ENCODE data around the gene EXOC6B.
"Not testable (repeated sequence)": the region's sequence is repeated elsewhere in the genome, so short reads cannot be mapped to it uniquely, and the experiment has no call there.

EXOC6B gene

DNA sequence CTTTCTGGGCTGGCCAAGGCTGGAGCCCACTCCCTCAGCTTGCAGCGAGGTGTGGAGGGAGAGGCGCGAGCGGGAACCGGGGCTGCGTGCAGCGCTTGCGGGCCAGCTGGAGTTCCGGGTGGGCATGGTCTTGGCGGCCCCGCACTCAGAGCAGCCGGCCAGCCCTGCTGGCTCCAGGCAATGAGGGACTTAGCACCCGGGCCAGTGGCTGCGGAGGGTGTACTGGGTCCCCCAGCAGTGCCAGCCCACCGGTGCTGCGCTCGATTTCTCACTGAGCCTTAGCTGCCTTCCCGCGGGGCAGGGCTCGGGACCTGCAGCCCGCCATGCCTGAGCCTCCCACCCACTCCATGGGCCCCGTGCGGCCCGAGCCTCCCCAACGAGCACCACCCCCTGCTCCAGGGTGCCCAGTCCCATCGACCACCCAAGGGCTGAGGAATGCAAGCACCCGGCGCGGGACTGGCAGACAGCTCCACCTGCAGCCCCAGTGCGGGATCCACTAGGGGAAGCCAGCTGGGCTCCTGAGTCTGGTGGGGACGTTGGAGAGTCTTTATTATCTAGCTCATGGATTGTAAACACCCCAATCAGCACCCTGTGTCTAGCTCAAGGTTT is 404.0 kb downstream of the EXOC6B start:
- not testable (repeated sequence) for DNase-seq

DNA sequence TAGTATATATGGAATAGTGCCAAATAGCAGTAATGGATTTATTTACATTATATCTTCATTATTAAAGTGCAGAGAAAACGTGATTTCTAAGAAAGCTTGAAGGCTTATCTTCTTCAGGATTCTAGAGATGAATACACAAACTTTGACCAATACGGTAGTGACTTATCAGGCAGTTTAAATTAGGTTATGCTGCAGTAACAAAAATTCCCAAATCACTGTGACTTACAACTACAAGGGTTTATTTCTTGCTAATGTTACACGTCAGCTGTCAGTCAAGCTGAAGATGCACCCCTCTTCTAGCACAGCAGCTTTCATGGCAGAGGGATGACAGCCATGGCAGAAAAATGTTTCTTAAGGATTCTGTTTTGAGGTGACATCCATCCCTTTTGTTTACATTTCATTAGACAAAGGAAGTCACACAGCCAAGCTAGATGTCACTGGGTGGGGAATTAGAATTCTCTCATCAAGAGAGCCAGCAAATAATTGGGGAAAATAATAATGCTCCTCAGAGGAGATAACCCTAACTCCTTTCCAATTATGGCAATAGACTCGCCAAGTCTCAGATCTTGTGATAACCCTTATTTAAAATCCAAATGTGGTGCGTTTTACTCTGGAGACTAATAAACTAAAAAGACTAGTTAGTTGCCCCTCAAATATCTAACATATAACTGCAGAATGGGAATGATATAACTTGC is 409.9 kb downstream of the EXOC6B start:
- no peak for DNase-seq

DNA sequence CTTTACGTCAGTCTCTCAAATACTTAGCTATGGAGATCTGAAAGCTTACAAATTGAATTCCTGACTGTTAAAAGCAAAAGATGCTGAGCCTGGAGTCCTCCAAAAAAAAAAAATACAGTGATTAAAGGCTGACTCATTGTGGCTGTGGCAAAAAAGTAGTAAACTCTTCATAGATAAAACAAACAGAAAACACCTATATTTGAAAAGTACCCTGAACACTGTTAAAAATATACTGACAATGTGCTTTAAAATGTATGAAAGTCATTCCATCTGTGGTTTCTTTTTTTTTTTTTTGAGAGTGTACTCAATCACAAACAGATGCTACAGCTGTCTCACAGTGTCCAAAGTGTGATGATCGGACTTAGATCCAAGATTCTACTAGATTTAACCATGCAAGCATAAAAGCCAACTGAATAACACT is 410.6 kb downstream of the EXOC6B start:
- DNase-seq = no peak

DNA sequence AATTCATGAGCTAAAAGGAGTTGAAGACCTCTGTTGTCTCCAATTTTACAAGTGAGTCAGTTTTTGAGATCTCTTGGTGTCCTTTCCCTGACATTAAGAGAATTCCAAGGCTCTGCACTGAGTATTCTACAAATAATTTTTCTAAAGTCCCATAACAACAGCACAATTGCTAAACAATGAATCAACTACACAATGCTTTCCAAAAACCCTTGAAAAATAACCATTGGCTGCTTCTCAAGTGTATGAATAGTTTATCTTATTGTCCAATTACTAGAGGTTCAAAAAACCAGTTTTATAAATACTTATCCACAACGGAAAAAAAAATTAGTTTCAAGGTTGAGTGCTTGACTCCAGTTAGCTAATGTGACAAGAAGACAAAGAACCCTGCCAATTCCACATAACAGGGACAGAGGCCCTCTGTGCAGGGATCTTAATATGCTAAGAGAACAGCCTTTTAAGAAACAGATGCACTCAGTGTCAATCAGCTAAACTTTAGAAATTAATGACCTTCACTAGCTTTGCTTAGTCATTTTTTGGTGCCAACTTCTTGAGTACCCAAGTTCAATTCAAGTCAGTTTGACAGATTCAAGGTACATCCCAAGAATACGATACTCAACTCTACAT is 411.6 kb downstream of the EXOC6B start:
- DNase-seq = no peak

DNA sequence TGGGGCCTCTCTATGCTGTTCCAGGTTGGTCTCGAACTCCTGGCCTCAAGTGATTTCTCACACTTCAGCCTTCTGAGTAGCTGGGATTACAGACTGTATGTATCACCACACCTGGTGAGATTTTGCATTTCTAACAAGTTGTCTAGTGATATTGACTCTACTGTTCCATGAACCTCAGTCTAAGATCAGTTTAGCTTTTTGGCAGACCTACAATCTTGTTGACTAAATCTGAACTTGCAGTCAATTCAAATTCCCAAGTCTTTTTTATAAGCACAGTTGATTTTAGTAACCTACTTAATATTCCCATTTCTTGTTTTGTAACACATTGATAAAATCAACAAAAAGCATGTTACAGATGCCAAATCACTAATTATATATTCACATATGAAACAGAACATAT is 412.1 kb downstream of the EXOC6B start:
- DNase-seq = no peak

DNA sequence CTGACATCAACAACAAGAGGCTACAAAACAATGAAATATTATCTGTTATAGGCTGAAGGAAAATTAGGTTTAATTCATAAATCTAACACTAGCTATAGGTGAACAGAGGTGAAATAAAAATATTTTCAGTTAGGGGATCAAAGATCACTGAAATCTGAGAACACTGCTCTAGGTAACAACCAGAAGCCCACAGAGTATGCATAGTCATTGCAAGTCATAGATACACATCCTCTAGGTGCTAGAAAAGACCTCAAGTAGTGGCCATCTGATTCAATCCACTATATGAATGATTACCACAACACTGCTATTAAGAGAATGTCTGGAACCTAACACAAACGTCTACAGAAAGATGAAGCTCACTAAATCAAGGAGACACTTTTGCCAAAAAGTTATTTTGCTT is 413.6 kb downstream of the EXOC6B start:
- no peak for DNase-seq

DNA sequence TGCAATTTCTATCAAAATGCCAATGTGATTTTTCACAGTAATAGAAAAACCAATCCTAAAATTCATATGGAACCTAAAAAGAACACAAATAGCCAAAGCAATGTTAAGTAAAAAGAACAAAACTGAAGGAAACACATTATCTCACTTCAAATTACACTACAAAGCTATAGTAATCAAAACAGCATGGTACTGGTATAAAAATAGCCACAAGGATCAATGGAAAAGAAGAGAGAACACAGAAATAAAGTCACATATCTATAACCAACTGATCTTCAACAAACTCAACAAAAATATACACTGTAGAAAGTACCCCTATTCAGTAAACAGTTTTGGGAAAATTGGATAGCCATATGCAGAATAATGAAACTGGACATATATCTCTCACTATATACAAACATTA is 426.0 kb downstream of the EXOC6B start:
- DNase-seq = no peak

DNA sequence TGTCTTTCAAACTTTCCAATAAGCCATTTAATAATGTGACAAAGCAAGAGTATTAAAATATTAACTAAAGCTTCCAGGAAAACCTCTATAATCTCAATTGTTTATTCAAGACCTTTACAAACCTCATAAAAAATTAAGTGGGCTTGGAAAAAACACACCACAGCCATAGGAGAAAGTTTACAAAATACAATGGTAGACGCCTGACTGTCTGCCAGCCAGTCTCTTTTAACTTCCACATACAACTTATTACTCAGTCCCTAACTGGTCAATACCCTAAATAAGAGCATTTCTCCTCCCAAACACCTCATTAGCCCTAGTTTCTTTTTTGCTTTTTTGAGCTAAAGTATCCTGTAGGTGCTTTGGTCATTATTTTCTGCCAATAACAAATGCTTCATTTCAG is 430.7 kb downstream of the EXOC6B start:
- no peak for DNase-seq

DNA sequence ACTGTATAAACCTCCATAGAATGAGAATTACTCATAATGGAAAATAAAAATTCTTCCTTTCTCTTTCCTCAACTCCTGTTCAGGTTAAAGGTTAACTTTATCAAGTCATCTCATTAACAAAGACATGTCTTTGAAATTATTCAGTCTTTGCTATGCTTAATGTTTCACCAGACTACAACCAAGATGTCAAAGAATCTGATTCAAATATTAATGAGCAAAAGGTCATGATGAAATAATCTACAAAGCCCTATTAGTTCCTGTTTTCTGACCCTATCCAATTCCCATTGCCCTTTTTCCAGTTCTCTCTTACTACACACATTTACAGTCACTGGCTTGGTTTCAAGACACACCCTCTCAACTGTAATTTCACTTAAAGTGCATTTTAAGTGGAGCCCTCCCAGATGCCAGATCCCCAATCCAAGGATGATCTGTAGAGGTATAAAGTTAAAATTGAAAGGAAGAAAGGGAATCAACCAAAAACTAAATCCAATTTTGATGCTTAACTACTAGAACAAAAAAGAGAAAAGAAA is 431.2 kb downstream of the EXOC6B start:
- no peak for DNase-seq

DNA sequence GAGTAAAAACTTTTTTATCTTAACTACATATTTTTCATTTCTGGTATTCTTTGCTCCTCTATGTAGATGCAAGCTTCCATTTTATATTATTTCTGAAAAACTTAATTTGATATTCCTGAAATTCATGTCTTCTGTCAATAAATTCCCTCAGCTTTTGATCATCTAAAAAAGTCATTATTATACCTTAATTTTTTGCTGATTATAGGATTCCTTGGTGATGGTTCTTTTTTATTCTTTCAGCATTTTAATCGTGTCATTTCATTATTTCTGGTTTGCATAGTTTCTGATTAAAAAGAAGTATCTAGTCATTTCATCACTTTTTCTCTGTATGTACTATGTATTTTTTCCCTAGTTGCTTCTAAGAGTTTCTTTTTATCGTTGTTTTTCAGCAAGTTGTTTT is 436.4 kb downstream of the EXOC6B start:
- DNase-seq = no peak

DNA sequence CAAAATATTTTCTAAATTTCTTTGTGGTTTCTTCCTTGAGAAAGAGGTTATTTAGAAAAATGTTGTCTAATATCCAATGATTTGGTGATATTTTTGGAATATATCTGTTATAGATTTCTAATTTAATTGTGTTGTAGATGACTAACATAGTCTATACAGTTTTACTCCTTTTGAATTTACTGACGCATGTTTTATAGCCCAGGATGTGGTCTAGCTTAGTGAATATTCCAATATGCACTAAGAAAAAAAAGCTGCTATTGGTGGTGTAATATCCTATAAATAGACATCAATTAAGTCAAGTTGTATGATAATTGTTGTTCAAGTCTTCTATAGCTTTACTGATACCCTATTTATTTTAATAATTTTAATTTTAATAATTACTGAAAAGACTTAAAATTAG is 437.6 kb downstream of the EXOC6B start:
- no peak for DNase-seq

DNA sequence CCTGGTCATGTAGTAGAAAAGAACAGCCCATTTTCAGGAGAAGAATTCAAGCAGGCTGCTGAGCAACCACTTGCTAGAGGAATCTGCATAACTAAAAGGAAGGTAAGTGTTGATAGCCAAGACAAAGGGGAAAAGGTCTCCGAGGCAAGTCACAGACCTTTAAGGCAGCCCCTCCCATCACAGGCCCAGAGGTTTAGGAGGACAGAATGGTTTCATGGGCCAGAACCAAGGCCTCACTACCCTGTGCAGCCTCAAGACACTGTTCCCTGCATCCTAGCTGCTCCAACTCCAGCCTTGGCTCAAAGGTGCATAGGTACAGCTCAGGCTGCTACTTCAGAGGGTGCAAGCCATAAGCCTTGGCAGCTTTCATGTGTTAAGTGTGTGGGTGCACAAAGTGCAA is 439.5 kb downstream of the EXOC6B start:
- DNase-seq = no peak

DNA sequence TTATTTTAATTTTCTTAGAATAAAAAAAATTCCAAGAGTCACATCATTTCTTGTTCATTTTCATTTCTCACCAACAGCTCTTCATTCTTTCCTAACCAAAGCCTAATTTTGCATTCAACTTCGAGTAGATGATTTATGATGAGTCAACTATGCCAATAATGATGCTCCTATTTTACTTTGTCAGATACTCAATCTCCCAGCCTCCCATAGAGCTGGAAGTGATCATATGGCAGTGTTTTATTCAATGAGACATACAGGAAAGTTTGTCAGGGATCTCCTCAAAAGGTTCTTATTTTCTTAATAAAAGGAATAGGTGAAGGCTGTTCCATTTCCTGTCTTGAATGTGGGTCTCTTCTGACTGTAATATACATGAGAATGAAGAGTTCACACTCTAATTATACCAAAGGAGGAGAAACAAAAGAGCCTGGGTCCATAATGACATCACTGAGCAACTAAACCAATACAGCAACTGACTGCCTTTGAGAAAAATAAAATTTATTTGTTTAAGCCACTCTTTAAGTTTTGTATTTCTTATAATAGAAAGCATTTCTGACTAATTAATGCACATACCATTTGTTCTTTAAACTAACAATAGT is 447.0 kb downstream of the EXOC6B start:
- no peak for DNase-seq

DNA sequence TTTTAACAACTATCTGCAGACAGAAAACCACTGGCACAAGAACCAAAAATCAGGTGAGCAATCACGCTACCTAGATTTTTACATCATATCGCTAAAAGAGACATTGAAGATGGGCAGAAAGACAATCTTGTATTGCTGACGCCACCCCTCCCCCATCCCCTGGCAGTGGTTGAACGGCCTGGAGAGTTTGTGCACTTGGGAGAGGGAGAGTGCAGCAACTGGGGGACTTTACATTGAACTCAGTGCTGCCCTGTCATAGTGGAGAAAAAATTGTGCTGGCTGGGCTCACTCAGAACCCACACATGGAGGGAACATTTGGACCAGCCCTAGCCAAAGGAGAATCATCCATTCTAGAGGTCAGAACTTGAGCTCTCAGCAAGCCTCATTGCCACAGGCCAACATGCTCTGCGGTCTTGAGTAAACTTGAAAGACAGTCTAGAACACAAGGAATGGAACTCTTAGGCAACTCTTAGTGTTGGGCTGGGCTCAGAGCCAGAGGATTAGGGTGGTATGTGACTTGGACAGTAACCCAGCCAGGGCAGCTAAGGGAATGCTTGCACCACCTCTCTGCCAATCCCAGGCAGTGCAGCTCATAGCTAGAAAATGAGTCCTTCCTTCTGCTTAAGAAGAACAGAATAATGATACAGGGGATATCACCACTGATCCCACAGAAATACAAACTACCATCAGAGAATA is 458.2 kb downstream of the EXOC6B start:
- no peak for DNase-seq

DNA sequence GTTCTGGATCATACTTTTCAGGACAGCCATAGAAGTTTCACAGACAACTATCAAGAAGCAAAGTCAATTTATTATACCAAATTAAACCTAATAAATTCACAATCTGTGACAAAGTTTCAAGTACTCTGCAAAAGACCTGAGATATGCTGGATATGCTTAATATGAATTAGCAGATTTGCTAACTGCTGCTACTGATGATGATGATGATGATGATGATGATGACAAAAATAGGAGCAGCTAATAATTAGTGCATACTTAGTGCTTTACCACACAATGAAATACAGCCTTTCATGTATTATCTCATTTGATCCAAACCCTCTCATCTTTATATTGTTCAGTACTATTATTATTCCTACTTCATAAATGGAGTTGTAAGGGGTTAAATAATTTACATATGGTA is 462.4 kb downstream of the EXOC6B start:
- DNase-seq = no peak

DNA sequence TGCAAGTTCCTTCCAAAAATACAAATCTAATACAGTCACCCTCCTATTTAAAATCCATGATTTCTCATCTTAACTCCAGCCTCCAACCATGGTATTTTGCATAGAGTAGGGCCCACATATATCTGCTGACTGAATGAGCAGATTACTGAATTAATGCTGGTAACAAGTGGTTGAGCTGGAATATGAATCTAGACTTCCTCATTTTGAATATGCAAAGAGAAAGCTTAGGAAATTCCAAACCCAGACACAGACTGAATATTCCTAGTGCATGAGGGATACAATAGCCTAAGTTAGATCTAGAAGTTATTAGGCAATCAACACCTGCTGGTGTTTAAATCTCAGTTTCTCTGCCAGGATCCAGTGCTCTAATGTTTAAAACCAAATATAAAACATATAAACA is 463.1 kb downstream of the EXOC6B start:
- DNase-seq = no peak

DNA sequence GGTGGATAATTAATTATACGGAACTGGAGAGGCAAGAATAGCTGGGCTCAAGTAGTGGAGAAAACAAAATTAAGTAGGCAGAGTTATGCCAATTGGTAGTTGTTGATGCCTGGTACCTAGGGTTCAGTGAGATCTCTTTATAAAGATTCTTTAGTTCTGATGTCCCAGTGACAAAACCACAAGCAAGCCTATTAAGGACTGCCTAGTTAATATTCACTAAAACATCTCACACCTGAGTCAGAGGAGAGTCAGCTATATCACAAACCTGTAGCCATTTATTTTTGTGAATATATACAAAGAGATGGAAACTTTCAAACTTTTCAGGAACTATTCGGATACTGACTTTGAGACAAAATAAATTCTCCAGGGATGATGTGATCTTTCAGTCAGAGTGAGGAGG is 464.3 kb downstream of the EXOC6B start:
- no peak for DNase-seq

DNA sequence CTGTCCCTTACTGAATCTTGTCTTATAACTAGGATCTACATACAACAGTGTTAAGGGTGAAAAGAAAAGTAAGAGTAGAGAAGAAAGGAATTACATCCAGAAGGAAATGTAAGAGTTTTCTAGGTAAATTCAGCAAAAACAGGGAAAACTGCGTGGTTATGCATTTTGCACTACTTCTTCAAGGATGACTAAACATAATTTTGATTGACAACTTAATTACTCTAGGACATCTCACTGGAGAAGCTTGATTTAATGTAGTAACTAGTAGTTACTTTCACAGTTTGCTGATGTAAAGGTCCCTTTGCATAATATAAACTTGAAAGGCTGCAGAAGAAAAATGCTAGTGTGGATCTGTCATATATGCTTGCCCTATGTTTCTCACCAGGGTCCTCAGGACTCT is 464.8 kb downstream of the EXOC6B start:
- no peak for DNase-seq

DNA sequence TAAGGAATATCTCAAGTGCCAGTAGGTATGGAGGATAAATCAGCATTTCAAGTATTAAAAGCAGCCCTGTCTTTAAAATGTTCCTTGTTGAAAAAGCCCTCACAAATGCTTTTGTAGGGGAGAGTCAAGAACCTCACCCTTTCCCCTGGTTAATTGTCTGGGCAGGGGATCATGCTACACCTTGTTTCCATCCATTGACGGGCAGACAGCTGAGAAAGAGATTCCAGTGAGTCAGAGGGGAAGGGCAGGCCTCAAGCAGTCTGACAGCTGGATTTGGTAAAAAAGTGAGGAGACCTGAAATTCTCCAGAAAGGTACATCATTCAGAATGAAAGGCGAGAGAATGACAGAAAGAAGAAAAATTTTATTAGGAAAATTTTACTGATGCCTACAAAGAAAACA is 475.0 kb downstream of the EXOC6B start:
- DNase-seq = no peak

DNA sequence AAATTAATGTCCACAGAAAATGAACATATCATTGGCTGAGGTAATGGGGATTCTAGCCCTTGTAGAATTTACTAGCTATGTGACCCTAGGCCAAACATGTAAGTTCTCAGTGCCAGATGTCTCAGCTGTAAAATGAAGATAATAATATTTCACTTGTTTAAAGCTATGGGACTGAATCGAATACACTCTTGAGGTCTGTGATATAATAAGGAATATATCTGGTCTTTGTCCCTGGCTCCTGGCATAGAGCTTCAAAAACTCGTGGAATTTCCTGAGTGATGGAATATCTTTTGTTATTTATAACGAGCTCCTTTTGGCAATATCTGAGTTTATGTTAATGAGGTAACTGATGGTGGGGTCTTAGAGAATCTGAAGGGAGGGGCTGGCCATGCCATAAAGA is 476.8 kb downstream of the EXOC6B start:
- DNase-seq = no peak

DNA sequence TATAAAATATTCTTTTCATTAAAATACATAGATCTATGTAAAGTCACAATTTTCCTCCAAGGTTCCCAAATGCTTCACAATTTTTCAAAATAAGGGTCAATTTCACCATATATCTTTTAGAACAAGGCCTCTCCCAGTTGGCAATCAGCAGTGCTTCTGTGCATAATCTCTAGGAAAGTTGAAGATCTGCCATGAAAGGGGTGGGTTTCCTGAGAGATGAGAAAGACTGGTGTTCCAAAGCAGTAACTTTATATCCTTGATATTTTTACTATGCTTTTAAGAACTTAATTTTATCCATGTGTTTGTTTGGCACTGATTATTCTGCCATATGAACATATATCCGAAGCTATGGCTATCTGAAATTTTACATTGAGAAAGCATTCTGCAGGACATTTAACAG is 478.8 kb downstream of the EXOC6B start:
- DNase-seq = no peak

DNA sequence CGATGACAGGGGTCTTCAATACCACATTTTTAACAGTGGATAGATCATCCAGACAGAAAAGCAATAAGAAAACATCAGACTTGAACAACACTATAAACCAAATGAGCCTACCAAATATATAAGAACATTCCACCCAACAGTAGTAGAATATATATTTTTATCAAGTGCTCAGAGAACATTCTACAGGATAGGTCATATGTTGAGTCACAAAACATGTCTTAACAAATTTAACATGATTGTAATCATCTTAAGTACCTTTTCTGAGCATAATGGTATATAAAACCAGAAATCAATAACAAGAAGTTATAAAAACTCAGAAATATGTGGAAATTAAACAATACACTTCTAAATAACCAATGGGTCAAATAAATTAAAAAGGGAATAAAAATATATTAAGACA is 484.2 kb downstream of the EXOC6B start:
- DNase-seq = no peak

DNA sequence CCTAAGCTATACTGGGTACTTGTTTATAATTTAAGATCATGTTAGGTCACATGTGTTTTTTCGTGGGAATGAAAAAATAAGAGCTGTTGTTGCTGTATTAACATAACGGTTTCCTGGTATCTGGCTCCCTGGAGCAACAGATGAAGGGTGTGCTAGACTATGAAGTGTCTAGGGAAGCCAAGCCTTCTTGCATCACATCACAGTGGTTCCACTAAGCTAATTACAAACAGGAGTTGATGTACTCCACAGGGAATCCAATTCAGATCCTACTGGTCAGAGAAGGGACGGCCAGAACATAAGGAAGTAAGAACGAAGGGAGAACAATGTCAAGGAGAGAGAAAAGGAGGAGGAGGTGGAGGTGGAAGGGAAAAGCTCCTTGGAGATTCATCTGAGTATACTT is 485.2 kb downstream of the EXOC6B start:
- no peak for DNase-seq

Data from stimulated activated naive CD4-positive, alpha-beta T cell treated with Interleukin-2 at 50 U/mL for 16 hours (primary cell).